ENCODE measurements around the gene KLK15. TPM values are rescaled to one million over a fixed set of nuclear protein-coding genes. Genes with fewer than 3 reads are reported as not detected.

Gene KLK15
- total and polyA plus RNA-seq, 2 donors (not counting 3 experiments of a cell fraction or from before 2014, with no cell fraction given): not detected

DNA sequence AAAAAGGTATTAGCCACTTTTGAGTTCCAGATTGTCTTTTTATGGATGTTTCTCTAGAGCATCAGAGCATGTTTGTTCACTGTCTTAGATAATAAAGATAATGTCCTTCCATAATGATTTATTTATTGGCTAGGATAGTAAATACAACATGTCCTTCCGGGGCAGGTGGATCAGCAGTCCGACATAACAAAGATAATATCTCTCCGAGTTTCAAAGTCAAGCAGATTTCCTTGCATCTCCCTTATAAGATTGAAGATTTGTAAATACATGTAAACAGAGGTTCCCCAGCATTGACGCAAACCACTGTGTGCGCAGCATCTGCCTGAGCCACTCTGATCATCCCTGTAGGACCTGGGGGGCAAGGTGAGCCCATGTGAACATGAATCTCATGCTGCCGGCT lies 8.8 kb upstream of the KLK15 start:
- Histone ChIP-seq H3K4me3 (replicated peaks in 1 of 3; ENCODE audit: insufficient read depth in 1 of 3, low read depth in 1 of 3, low read length in 3 of 3) (no peak overlapping the region), H3K79me2 (ENCODE audit: control insufficient read depth, insufficient read depth, low read length) (no peaks in the 10 kb centered on the region), H3K9me3 (replicated peaks; ENCODE audit: control insufficient read depth, insufficient read depth, low read length) (no peaks in the 10 kb centered on the region), H3K9ac (replicated peaks; ENCODE audit: extremely low read depth, insufficient read depth, low read length) (no peak overlapping the region), H3K4me2 (ENCODE audit: insufficient read depth, low read length) (no peak overlapping the region), H3K27ac (ENCODE audit: insufficient read depth, low read depth, low read length) (no peak overlapping the region), H3K4me1 (ENCODE audit: control insufficient read depth, extremely low read depth, insufficient read depth, low read length) (no peaks in the 10 kb centered on the region), H2AFZ (ENCODE audit: low read depth, low read length) (no peak overlapping the region), H3K9me1 (replicated peaks; ENCODE audit: control insufficient read depth, extremely low read depth, insufficient read depth, low read length) (no peaks in the 10 kb centered on the region), H3K36me3 (ENCODE audit: control insufficient read depth in 2 of 2, extremely low read depth in 1 of 2, insufficient read depth in 2 of 2, low read length in 2 of 2) (no peaks in the 10 kb centered on the region), H4K20me1 (replicated peaks; ENCODE audit: control insufficient read depth, extremely low read depth, insufficient read depth, low read length) (no peaks in the 10 kb centered on the region), H3K27me3 (ENCODE audit: control insufficient read depth in 2 of 2, insufficient read depth in 2 of 2, low read length in 2 of 2) (no peaks in the 10 kb centered on the region)
- dilution Hi-C loops (cut with MboI; ENCODE audit: extremely low pct_ligation_motif_present, low sequenced_read_pairs) (no loop called here), intact Hi-C loops (cut with micrococcal nuclease) (no loop called here)
- ChIA-PET CTCF (no interaction called here), POLR2A (no interaction called here)
- TF ChIP-seq POLR2AphosphoS5 (IDR thresholded peaks at IDR 0.05; ENCODE audit: insufficient read depth, low read depth, low read length) (no peak), MYC (IDR thresholded peaks at IDR 0.05; ENCODE audit: low read depth, low read length) (no peak), EZH2 (IDR thresholded peaks at IDR 0.05; ENCODE audit: borderline replicate concordance, low read depth, low read length, severe bottlenecking) (no peak), GATA2 (IDR thresholded peaks at IDR 0.05; ENCODE audit: insufficient read depth, insufficient read length, low read depth, low read length) (no peak), JUN (IDR thresholded peaks at IDR 0.05; ENCODE audit: borderline replicate concordance, insufficient read depth, insufficient read length, low read depth) (no peak), POLR2A (IDR thresholded peaks at IDR 0.05; ENCODE audit: low read depth, low read length) (no peak), FOS (IDR thresholded peaks at IDR 0.05; ENCODE audit: borderline replicate concordance, insufficient read depth, low read length) (no peak)
- TF ChIP-seq, protein P1, sequence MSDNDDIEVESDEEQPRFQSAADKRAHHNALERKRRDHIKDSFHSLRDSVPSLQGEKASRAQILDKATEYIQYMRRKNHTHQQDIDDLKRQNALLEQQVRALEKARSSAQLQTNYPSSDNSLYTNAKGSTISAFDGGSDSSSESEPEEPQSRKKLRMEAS (IDR thresholded peaks at IDR 0.05; ENCODE audit: insufficient read depth, insufficient read length): no peak
- TF ChIP-seq, protein P2, sequence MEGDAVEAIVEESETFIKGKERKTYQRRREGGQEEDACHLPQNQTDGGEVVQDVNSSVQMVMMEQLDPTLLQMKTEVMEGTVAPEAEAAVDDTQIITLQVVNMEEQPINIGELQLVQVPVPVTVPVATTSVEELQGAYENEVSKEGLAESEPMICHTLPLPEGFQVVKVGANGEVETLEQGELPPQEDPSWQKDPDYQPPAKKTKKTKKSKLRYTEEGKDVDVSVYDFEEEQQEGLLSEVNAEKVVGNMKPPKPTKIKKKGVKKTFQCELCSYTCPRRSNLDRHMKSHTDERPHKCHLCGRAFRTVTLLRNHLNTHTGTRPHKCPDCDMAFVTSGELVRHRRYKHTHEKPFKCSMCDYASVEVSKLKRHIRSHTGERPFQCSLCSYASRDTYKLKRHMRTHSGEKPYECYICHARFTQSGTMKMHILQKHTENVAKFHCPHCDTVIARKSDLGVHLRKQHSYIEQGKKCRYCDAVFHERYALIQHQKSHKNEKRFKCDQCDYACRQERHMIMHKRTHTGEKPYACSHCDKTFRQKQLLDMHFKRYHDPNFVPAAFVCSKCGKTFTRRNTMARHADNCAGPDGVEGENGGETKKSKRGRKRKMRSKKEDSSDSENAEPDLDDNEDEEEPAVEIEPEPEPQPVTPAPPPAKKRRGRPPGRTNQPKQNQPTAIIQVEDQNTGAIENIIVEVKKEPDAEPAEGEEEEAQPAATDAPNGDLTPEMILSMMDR (IDR thresholded peaks at IDR 0.05; ENCODE audit: extremely low read depth in 1 of 2, insufficient read depth in 1 of 2, low read depth in 1 of 2, low read length in 2 of 2): no peak
- DNase-seq (ENCODE audit: low read depth, low spot score) (no peak), FAIRE-seq (no peak)
- BruUV-seq (replicated peaks): no TSS peak

All from endothelial cell of umbilical vein (primary cell).